SK-N-SH (cell line): Measurements from ENCODE around the gene TMEM117.

Experiments used
- CTCF ChIP-seq: fragments of 200-600 bp; sonication (generic); IDR thresholded peaks from 2 replicates; pipeline ENCODE4 v1.6.1; 2017; ENCODE audit warnings: antibody characterized with exemption, mild to moderate bottlenecking, moderate library complexity
- ELF1 ChIP-seq: IDR thresholded peaks from 2 replicates; pipeline ENCODE4 v1.4.0; 2012
- FOXM1 ChIP-seq: IDR thresholded peaks from 2 replicates; pipeline ENCODE4 v1.4.0; 2012; ENCODE audit warnings: low read depth, mild to moderate bottlenecking
- MAX ChIP-seq: IDR thresholded peaks from 2 replicates; pipeline ENCODE4 v1.4.0; 2012; ENCODE audit warnings: low read depth
- NRF1 ChIP-seq: IDR thresholded peaks from 2 replicates; pipeline ENCODE4 v1.6.1; 2012; ENCODE audit warnings: low read depth, mild to moderate bottlenecking, low read length
- POLR2AphosphoS5 ChIP-seq: IDR thresholded peaks from 2 replicates; pipeline ENCODE4 v1.6.1; 2012; ENCODE audit warnings: low read depth, low read length
- RAD21 ChIP-seq: IDR thresholded peaks from 2 replicates; pipeline ENCODE4 v1.6.1; 2012; ENCODE audit warnings: mild to moderate bottlenecking, low read length
- SMC3 ChIP-seq: IDR thresholded peaks from 2 replicates; pipeline ENCODE4 v1.6.1; 2012; ENCODE audit warnings: low read depth, low read length, improper control_type of control experiment
- TAF1 ChIP-seq: IDR thresholded peaks from 2 replicates; pipeline ENCODE4 v1.6.1; 2012; ENCODE audit warnings: low read depth, mild to moderate bottlenecking, low read length, moderate library complexity, borderline replicate concordance
- TEAD4 ChIP-seq: IDR thresholded peaks from 2 replicates; pipeline ENCODE4 v1.4.0; 2012; ENCODE audit warnings: mild to moderate bottlenecking, borderline replicate concordance; ENCODE audit not compliant: insufficient read depth
- USF2 ChIP-seq: fragments of 150-350 bp; IDR thresholded peaks from 2 replicates; pipeline ENCODE4 v1.6.1; 2017; ENCODE audit warnings: antibody characterized with exemption, low read length, low read depth, borderline replicate concordance
- ZBTB33 ChIP-seq: IDR thresholded peaks from 2 replicates; pipeline ENCODE4 v1.4.0; 2012; ENCODE audit warnings: low read depth, borderline replicate concordance

GRCh38 chr12:43979450-43979849 lies 143.6 kb downstream of the TMEM117 start:
- no peak for TF ChIP-seq TAF1
- TF ChIP-seq POLR2AphosphoS5 = no peak
- TF ChIP-seq CTCF = no peak
- TF ChIP-seq MAX = no peak
- no peak for TF ChIP-seq ZBTB33
- TF ChIP-seq ELF1 = no peak
- TF ChIP-seq SMC3 = no peak
- TF ChIP-seq TEAD4 = no peak
- no peak for TF ChIP-seq NRF1
- no peak for TF ChIP-seq USF2
- TF ChIP-seq RAD21 = no peak
- no peak for TF ChIP-seq FOXM1
